Endodermal cell (in vitro differentiated cells): ENCODE data around the gene DDRGK1. TPM values are rescaled to one million over a fixed set of nuclear protein-coding genes. Genes with fewer than 3 reads are reported as not detected.

Experiments
- DNase-seq: peaks from one replicate; pipeline ENCODE4 v3.0.0-alpha.2; 2017
- H3K27ac ChIP-seq: 2 replicates; pipeline ENCODE4 v1.5.1; 2013; ENCODE audit warnings: mild to moderate bottlenecking, low read depth, low read length, moderate library complexity
- H3K27me3 ChIP-seq: 2 replicates; pipeline ENCODE4 v1.6.1; 2013; ENCODE audit warnings: mild to moderate bottlenecking, low read length, moderate library complexity; ENCODE audit not compliant: insufficient read depth, control insufficient read depth, poor library complexity, severe bottlenecking
- H3K36me3 ChIP-seq: 2 replicates; pipeline ENCODE4 v1.7.0; 2013; ENCODE audit warnings: mild to moderate bottlenecking, low read length, moderate library complexity; ENCODE audit not compliant: control insufficient read depth, insufficient read depth
- H3K4me1 ChIP-seq: one replicate; pipeline ENCODE4 v1.7.0; 2013; ENCODE audit warnings: low read length; ENCODE audit not compliant: control insufficient read depth, insufficient read depth
- H3K4me3 ChIP-seq: 2 replicates; pipeline ENCODE4 v1.5.1; 2013; ENCODE audit warnings: mild to moderate bottlenecking, low read length, moderate library complexity
- H3K9ac ChIP-seq: 2 replicates; pipeline ENCODE4 v1.6.1; 2013; ENCODE audit warnings: mild to moderate bottlenecking, low read length, moderate library complexity; ENCODE audit not compliant: poor library complexity, severe bottlenecking; ENCODE audit errors: extremely low read depth
- H3K9me3 ChIP-seq: 2 replicates; pipeline ENCODE4 v1.6.1; 2013; ENCODE audit warnings: mild to moderate bottlenecking, low read length, moderate library complexity; ENCODE audit not compliant: control insufficient read depth
- H3K27ac Mint-ChIP-seq: 2 replicates; pipeline ENCODE4 v1.8.0; 2020; ENCODE audit warnings: mixed read lengths
- H3K27me3 Mint-ChIP-seq: 2 replicates; pipeline ENCODE4 v1.8.0; 2021; ENCODE audit warnings: mild to moderate bottlenecking, mixed read lengths; ENCODE audit not compliant: insufficient read depth
- H3K36me3 Mint-ChIP-seq: 2 replicates; pipeline ENCODE4 v1.8.0; 2020; ENCODE audit warnings: low read depth, mixed read lengths
- H3K4me1 Mint-ChIP-seq: 2 replicates; pipeline ENCODE4 v1.8.0; 2020; ENCODE audit warnings: mixed read lengths
- H3K4me3 Mint-ChIP-seq: 2 replicates; pipeline ENCODE4 v1.8.0; 2020; ENCODE audit warnings: mild to moderate bottlenecking, moderate library complexity, mixed read lengths
- H3K9me3 Mint-ChIP-seq: 2 replicates; pipeline ENCODE4 v1.8.0; 2020; ENCODE audit warnings: mild to moderate bottlenecking, mixed read lengths
- CTCF ChIP-seq: fragments of 200-600 bp; sonication (generic); conservative IDR thresholded peaks from 2 replicates; pipeline ENCODE4 v1.5.0; 2021; ENCODE audit warnings: antibody characterized with exemption, mild to moderate bottlenecking
- WGBS, 2 experiments: methylation state at CpG; one replicate each; pipeline versions ENCODE4 v1.1.5 to v1.1.7; 2013; ENCODE audit warnings: missing lambda C conversion rate in 2 of 2, mixed read lengths in 1 of 2; ENCODE audit not compliant: insufficient coverage in 1 of 2, insufficient read length in 1 of 2; 5-methylcytosine and 5-hydroxymethylcytosine counted together
- total RNA-seq, 2 donors: library from RNA; stranded (reverse); fragmentation: NEBNext Ultra II Directional in 1 of 2; extraction: Animal tissue kit (Norgen Biotek cat#: 25700) in 1 of 2; gene quantifications; 2 replicates in 1 of 2; 3 replicates in 1 of 2; pipeline ENCODE4 v1.2.1, GENCODE V29; 2021

DDRGK1 gene
- total RNA-seq, 2 donors from 2014 or later = 55.0 to 59.3 TPM

GRCh38 chr20:3181270-3181669, 23.2 kb downstream of the DDRGK1 start:
- H3K9me3 Mint-ChIP-seq = no peaks in the 10 kb centered on the region
- H3K27ac Mint-ChIP-seq = no peak overlapping the region
- H3K4me3 Mint-ChIP-seq = no peak overlapping the region
- no peak for DNase-seq
- 94 to 97% methylated on average over 2 to 5 of the region's 5 CpGs for WGBS, 2 experiments
- Histone ChIP-seq H3K4me3 (no peak overlapping the region), H3K27ac (no peak overlapping the region), H3K9me3 (no peaks in the 10 kb centered on the region), H3K4me1 (peaks cover 5% of the 10 kb centered on the region), H3K27me3 (no peaks in the 10 kb centered on the region), H3K36me3 (no peaks in the 10 kb centered on the region), H3K9ac (no peak overlapping the region)
- peaks cover 6% of the 10 kb centered on the region for H3K4me1 Mint-ChIP-seq
- TF ChIP-seq CTCF = no peak
- no peaks in the 10 kb centered on the region for H3K27me3 Mint-ChIP-seq
- H3K36me3 Mint-ChIP-seq = peaks cover 7% of the 10 kb centered on the region

GRCh38 chr20:3180319-3180718, 24.2 kb downstream of the DDRGK1 start:
- H3K9me3 ChIP-seq = no peaks in the 10 kb centered on the region
- H3K36me3 ChIP-seq = no peaks in the 10 kb centered on the region
- no peak overlapping the region for H3K27ac ChIP-seq
- H3K4me1 ChIP-seq = peaks cover 5% of the 10 kb centered on the region
- Mint-ChIP-seq H3K9me3 (no peaks in the 10 kb centered on the region), H3K4me3 (no peak overlapping the region), H3K27me3 (no peaks in the 10 kb centered on the region), H3K36me3 (peaks cover 7% of the 10 kb centered on the region), H3K4me1 (peaks cover 9% of the 10 kb centered on the region), H3K27ac (no peak overlapping the region)
- no peak for TF ChIP-seq CTCF
- H3K4me3 ChIP-seq = no peak overlapping the region
- H3K9ac ChIP-seq = no peak overlapping the region
- 63 to 75% methylated on average over 2 to 4 of the region's 4 CpGs for WGBS, 2 experiments
- no peaks in the 10 kb centered on the region for H3K27me3 ChIP-seq
- no peak for DNase-seq

GRCh38 chr20:3177746-3178485, 26.6 kb downstream of the DDRGK1 start:
- DNase-seq = no peak
- H3K9me3 ChIP-seq = no peaks in the 10 kb centered on the region
- H3K4me1 ChIP-seq = peaks cover 5% of the 10 kb centered on the region
- no peaks in the 10 kb centered on the region for H3K27me3 ChIP-seq
- Mint-ChIP-seq H3K9me3 (no peaks in the 10 kb centered on the region), H3K4me1 (peaks cover 10% of the 10 kb centered on the region), H3K36me3 (peaks cover 7% of the 10 kb centered on the region), H3K4me3 (no peak overlapping the region), H3K27me3 (no peaks in the 10 kb centered on the region), H3K27ac (peak overlapping the region; percentile 88)
- WGBS, 2 experiments = 88 to 89% methylated on average over 6 to 7 of the region's 8 CpGs
- no peak overlapping the region for H3K4me3 ChIP-seq
- TF ChIP-seq CTCF = no peak
- H3K27ac ChIP-seq = no peak overlapping the region
- no peaks in the 10 kb centered on the region for H3K36me3 ChIP-seq
- H3K9ac ChIP-seq = no peak overlapping the region
